ENCODE data around the gene SULT4A1. TPM values are rescaled to one million over a fixed set of nuclear protein-coding genes. Genes with fewer than 3 reads are reported as not detected.

The SULT4A1 gene
- total RNA-seq, 1 experiment from 2014 or later, result 8.4 TPM

GRCh38 chr22:43823911-43824665 is 38.2 kb downstream of the SULT4A1 start:
- Histone ChIP-seq H3K27me3 (ENCODE audit: insufficient read depth, low read length) (0 out of 2 replicates have a peak, but pooled peaks cover 4% of the 10 kb centered on the region), H3K9me2 (ENCODE audit: insufficient read depth) (no peaks in the 10 kb centered on the region), H3K4me3 (replicated peaks in 1 of 2; ENCODE audit: low read depth in 1 of 2, low read length in 2 of 2) (no peak overlapping the region), H3K9ac (ENCODE audit: low read length) (no peak overlapping the region), H3K4me1 (ENCODE audit: control insufficient read depth in 1 of 2, insufficient read depth in 2 of 2, low read length in 2 of 2) (no peaks in the 10 kb centered on the region), H3K4me2 (ENCODE audit: low read length) (no peak overlapping the region), H4K20me1 (ENCODE audit: insufficient read depth) (no peaks in the 10 kb centered on the region), H3K9me3 (ENCODE audit: control insufficient read depth in 1 of 2, insufficient read depth in 1 of 2, low read depth in 1 of 2, low read length in 2 of 2) (no peaks in the 10 kb centered on the region), H3K79me2 (ENCODE audit: insufficient read depth, low read length) (no peaks in the 10 kb centered on the region), H2AFZ (ENCODE audit: low read depth, low read length, poor library complexity, severe bottlenecking) (no peak overlapping the region), H3K36me3 (ENCODE audit: control insufficient read depth in 1 of 2, insufficient read depth in 2 of 2, low read length in 2 of 2) (no peaks in the 10 kb centered on the region), H3K27ac (ENCODE audit: low read depth, low read length) (no peak overlapping the region)
- ChIA-PET RAD21 (ENCODE audit: low non-redundant PET in 1 of 2, low total read pairs in 2 of 2, uncharacterized antibody in 2 of 2, unreplicated experiment in 2 of 2) (no interaction called here), CTCF (no interaction called here), POLR2A (no interaction called here)
- ATAC-seq (no peak), DNase-seq (ENCODE audit: low read depth, low spot score) (no peak)
- BruUV-seq (replicated peaks), result no TSS peak
- TF ChIP-seq CTCF (IDR thresholded peaks at IDR 0.05 in 2 of 3, conservative IDR thresholded peaks at IDR 0.05 in 1 of 3; ENCODE audit: borderline replicate concordance in 1 of 3, insufficient read depth in 1 of 3, low read depth in 2 of 3, low read length in 2 of 3) (no peak), RAD21 (IDR thresholded peaks at IDR 0.05; ENCODE audit: low read depth) (no peak), CBX3 (IDR thresholded peaks at IDR 0.05; ENCODE audit: low read depth) (no peak), ZBTB33 (IDR thresholded peaks at IDR 0.05; ENCODE audit: extremely low read depth, insufficient replicate concordance, low read length) (no peak), YY1 (IDR thresholded peaks at IDR 0.05; ENCODE audit: extremely low read depth, insufficient replicate concordance, low read depth, low read length) (no peak), ZNF274 (IDR thresholded peaks at IDR 0.05; ENCODE audit: low read depth, low read length) (no peak), POLR2A (IDR thresholded peaks at IDR 0.05; ENCODE audit: borderline replicate concordance, extremely low read depth, insufficient read depth, insufficient read length) (no peak), SIN3A (IDR thresholded peaks at IDR 0.05; ENCODE audit: low read depth) (no peak), JUND (IDR thresholded peaks at IDR 0.05) (no peak), EZH2phosphoT487 (IDR thresholded peaks at IDR 0.05; ENCODE audit: borderline replicate concordance) (no peak), SRF (IDR thresholded peaks at IDR 0.05; ENCODE audit: low read depth) (no peak), ELF1 (IDR thresholded peaks at IDR 0.05; ENCODE audit: borderline replicate concordance, low read depth) (no peak), ATF3 (IDR thresholded peaks at IDR 0.05) (no peak), CEBPB (IDR thresholded peaks at IDR 0.05; ENCODE audit: low read depth) (no peak), FOSL1 (IDR thresholded peaks at IDR 0.05; ENCODE audit: low read depth) (no peak)
- TF ChIP-seq, protein P1, sequence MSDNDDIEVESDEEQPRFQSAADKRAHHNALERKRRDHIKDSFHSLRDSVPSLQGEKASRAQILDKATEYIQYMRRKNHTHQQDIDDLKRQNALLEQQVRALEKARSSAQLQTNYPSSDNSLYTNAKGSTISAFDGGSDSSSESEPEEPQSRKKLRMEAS (IDR thresholded peaks at IDR 0.05), result no peak
- TF ChIP-seq, protein P2, sequence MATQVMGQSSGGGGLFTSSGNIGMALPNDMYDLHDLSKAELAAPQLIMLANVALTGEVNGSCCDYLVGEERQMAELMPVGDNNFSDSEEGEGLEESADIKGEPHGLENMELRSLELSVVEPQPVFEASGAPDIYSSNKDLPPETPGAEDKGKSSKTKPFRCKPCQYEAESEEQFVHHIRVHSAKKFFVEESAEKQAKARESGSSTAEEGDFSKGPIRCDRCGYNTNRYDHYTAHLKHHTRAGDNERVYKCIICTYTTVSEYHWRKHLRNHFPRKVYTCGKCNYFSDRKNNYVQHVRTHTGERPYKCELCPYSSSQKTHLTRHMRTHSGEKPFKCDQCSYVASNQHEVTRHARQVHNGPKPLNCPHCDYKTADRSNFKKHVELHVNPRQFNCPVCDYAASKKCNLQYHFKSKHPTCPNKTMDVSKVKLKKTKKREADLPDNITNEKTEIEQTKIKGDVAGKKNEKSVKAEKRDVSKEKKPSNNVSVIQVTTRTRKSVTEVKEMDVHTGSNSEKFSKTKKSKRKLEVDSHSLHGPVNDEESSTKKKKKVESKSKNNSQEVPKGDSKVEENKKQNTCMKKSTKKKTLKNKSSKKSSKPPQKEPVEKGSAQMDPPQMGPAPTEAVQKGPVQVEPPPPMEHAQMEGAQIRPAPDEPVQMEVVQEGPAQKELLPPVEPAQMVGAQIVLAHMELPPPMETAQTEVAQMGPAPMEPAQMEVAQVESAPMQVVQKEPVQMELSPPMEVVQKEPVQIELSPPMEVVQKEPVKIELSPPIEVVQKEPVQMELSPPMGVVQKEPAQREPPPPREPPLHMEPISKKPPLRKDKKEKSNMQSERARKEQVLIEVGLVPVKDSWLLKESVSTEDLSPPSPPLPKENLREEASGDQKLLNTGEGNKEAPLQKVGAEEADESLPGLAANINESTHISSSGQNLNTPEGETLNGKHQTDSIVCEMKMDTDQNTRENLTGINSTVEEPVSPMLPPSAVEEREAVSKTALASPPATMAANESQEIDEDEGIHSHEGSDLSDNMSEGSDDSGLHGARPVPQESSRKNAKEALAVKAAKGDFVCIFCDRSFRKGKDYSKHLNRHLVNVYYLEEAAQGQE (IDR thresholded peaks at IDR 0.05; ENCODE audit: low read depth), result no peak
- intact Hi-C loops (cut with micrococcal nuclease), result no loop called here

Measured in HCT116 (cell line).